22Rv1 (cell line): Measurements from ENCODE around the gene PARD6G.

Experiments used
- CTCF ChIP-seq: fragments of 450-650 bp; IDR thresholded peaks from 2 replicates; pipeline ENCODE4 v1.5.1; 2017; ENCODE audit warnings: mild to moderate bottlenecking
- ZFX ChIP-seq: fragments of 450-650 bp; IDR thresholded peaks from 2 replicates; pipeline ENCODE4 v1.6.1; 2017; ENCODE audit warnings: antibody characterized with exemption, borderline replicate concordance

DNA sequence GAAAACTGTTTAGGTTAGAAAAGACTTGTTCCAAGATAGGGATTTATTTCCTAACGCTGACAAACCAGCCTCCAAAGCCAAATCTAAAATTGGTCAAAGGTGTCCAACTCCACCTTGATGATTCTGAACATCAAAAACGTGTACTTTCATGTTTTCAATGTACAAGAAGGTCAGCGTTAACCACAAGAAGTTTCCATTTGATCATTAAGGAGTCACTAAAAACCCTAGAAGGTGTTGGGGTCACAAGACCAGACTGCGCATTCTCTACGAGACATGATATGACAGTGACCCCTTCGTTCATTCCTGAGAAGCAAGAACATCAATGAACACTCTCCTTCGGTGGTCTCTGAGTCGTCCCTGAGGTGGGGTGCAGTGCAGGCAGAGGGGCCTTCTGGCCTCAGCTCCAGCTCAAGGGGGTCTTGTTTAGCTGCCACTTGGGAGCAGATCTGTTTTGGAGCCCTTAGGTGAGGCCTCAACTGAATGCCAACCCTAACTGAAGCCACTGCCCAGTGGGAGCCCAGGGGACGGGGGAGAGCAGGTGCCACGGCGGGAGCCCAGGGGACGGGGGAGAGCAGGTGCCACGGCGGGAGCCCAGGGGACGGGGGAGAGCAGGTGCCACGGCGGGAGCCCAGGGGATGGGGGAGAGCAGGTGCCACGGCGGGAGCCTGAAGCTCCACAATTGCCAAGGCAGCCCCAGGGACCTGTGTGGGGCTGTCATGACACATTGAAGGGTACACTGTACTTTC is 55.2 kb downstream of the PARD6G start:
- no peak for TF ChIP-seq CTCF
- no peak for TF ChIP-seq ZFX
